AG04450 (cell line): ENCODE measurements around the gene PPHLN1. TPM values are rescaled to one million over a fixed set of nuclear protein-coding genes. Genes with fewer than 3 reads are reported as not detected.

Source experiments
- CTCF ChIA-PET: fragments of 300-600, 350-600 bp; formaldehyde crosslinking; extraction: SDS; loops from one replicate; lab custom pipeline; 2022; ENCODE audit warnings: antibody characterized with exemption, inconsistent platforms; lab: Charles Lee
- POLR2A ChIA-PET: fragments of 350-600 bp; formaldehyde crosslinking; extraction: SDS; loops from one replicate; lab custom pipeline; 2021; ENCODE audit warnings: antibody characterized with exemption, inconsistent platforms; lab: Yijun Ruan, JAX
- DNase-seq: peaks from one replicate; pipeline ENCODE4 v3.0.0-alpha.2; 2011; ENCODE audit warnings: low read depth, low spot score
- H3K27ac ChIP-seq: one replicate; pipeline ENCODE4 v1.5.1; 2012; ENCODE audit warnings: low read depth, low read length, control low read depth
- H3K27me3 ChIP-seq: one replicate; pipeline ENCODE4 v1.6.0; 2012; ENCODE audit warnings: low read length; ENCODE audit not compliant: control insufficient read depth, insufficient read depth
- H3K4me3 ChIP-seq: 2 replicates; pipeline ENCODE4 v1.5.1; 2011; ENCODE audit warnings: mild to moderate bottlenecking, low read depth, low read length, control low read depth
- H3K9me3 ChIP-seq: 2 replicates; pipeline ENCODE4 v1.5.1; 2012; ENCODE audit warnings: low read length; ENCODE audit not compliant: control insufficient read depth, insufficient read depth
- CTCF ChIP-seq: IDR thresholded peaks from 2 replicates; pipeline ENCODE4 v1.5.1; 2011; ENCODE audit warnings: low read depth, low read length, control low read depth, inconsistent platforms
- polyA plus RNA-seq: library from polyadenylated mRNA; depleted of rRNA; stranded (reverse); fragments of >200 nt; gene quantifications from 2 replicates; pipeline ENCODE4 v1.2.3, GENCODE V29; 2011

The PPHLN1 gene
- polyA plus RNA-seq, 1 experiment = 89.1 TPM

DNA sequence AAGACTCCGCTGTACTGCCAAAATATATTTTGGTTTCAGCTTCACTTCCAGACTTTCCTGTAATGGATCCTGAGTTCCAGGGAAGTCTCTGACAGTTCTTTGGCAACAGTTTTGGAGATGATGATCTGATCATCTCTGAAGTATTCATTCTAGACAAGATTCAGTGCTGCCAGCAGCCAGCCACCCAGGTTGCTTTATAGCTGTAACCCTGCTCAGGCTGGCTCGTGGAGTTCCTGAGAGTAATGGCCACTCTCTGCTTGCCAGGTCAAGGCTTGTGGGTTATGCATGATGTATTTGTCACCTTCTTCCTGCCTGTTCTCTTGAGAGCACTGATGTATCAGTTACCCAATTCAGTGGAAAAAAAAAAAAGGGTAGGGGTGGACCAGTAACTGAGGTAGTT is 124.3 kb downstream of the PPHLN1 start:
- Histone ChIP-seq H3K27ac (no peak overlapping the region), H3K27me3 (no peaks in the 10 kb centered on the region), H3K9me3 (no peaks in the 10 kb centered on the region; the same call in 1 of the 2 replicates), H3K4me3 (no peak overlapping the region)
- no peak for DNase-seq
- POLR2A ChIA-PET = interaction anchor here (0.6 kb wide), 1 partner anchor 54 kb away, joined by 6 read pairs; no protein-coding TSS in a partner anchor
- no peak for TF ChIP-seq CTCF
- CTCF ChIA-PET = interaction anchor here (1.0 kb wide), 1 partner anchor 9 kb away, joined by 3 read pairs; no protein-coding TSS in a partner anchor

DNA sequence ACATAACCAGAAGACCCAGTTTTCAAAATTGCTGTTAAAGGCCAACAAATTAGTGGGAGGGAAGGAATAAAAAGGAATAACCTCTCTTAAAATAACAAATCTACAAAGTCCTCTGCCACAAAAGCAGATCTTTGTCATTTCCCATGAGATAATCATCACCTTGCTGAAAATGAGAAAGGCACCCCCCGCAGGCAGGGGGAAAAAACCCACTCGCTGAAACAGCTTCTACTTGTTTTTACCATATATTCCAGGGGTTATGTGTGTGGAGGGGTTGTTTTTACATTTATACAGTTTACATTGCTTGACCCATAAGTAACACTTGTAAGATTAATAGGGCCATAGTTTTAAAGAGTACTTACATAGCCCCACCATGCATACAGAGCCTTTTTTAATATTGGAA is 132.6 kb downstream of the PPHLN1 start:
- CTCF ChIA-PET = interaction anchor here (0.6 kb wide), 1 partner anchor 8 kb away, joined by 3 read pairs; no protein-coding TSS in a partner anchor
- no peaks in the 10 kb centered on the region for H3K27me3 ChIP-seq
- no peaks in the 10 kb centered on the region; the same call in 1 of the 2 replicates for H3K9me3 ChIP-seq
- POLR2A ChIA-PET = no interaction called here
- DNase-seq = no peak
- no peak overlapping the region for H3K27ac ChIP-seq
- no peak overlapping the region for H3K4me3 ChIP-seq
- TF ChIP-seq CTCF = no peak

- no peak overlapping the region for H3K4me3 ChIP-seq
- H3K27me3 ChIP-seq = no peaks in the 10 kb centered on the region
- DNase-seq = no peak
- no peaks in the 10 kb centered on the region for H3K9me3 ChIP-seq
- CTCF ChIA-PET = no interaction called here
- POLR2A ChIA-PET = no interaction called here
- H3K27ac ChIP-seq = no peak overlapping the region
- no peak for TF ChIP-seq CTCF
These were observed 133.4 kb downstream of the PPHLN1 start for GRCh38 chr12:42459336-42459847.

DNA sequence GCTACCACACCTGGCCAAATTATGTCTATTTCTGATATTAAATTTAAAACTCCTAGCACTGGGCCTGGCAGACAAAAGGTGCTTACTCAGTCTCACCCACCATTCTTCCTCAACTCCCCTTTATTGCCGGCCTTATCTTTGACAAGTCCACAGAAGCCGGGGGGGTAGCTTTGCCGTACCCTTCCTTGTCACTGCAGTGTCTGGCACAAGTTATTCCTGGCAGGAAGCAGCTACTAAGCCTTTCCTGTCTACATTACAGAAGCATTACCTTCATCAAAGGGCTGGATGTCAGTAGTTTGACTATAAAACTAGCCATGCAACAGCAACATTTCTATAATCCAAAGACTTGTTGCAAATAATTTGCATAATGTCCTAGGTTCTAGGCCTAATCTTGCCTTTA is 136.5 kb downstream of the PPHLN1 start:
- no peak for TF ChIP-seq CTCF
- no peak for DNase-seq
- POLR2A ChIA-PET = no interaction called here
- Histone ChIP-seq H3K27me3 (no peaks in the 10 kb centered on the region), H3K27ac (no peak overlapping the region), H3K9me3 (no peaks in the 10 kb centered on the region), H3K4me3 (no peak overlapping the region)
- CTCF ChIA-PET = no interaction called here

GRCh38 chr12:42463671-42464070 is 137.7 kb downstream of the PPHLN1 start:
- DNase-seq = no peak
- no peak overlapping the region for H3K4me3 ChIP-seq
- ChIA-PET CTCF (interaction anchor here (1.2 kb wide), 1 partner anchor 818 kb away, joined by 3 read pairs; no protein-coding TSS in a partner anchor), POLR2A (no interaction called here)
- H3K9me3 ChIP-seq = no peaks in the 10 kb centered on the region
- no peaks in the 10 kb centered on the region for H3K27me3 ChIP-seq
- TF ChIP-seq CTCF = no peak
- no peak overlapping the region for H3K27ac ChIP-seq
